ENCODE data around the gene CRYAB. TPM values are rescaled to one million over a fixed set of nuclear protein-coding genes. Genes with fewer than 3 reads are reported as not detected.
A peak's percentile ranks its signal among the peaks of the same experiment; 100 is the strongest.

The CRYAB gene
- total RNA-seq, 1 donor from 2014 or later, result not detected

GRCh38 chr11:111910676-111911562 lies 651 bp downstream of the CRYAB start:
- peak overlapping the region; percentile 30 for H3K27ac Mint-ChIP-seq (ENCODE audit: unreplicated experiment)
- DNase-seq (ENCODE audit: low spot score), result no peak
- peaks cover 6% of the 10 kb centered on the region for H3K27me3 Mint-ChIP-seq (ENCODE audit: unreplicated experiment)
- TF ChIP-seq, protein P1, sequence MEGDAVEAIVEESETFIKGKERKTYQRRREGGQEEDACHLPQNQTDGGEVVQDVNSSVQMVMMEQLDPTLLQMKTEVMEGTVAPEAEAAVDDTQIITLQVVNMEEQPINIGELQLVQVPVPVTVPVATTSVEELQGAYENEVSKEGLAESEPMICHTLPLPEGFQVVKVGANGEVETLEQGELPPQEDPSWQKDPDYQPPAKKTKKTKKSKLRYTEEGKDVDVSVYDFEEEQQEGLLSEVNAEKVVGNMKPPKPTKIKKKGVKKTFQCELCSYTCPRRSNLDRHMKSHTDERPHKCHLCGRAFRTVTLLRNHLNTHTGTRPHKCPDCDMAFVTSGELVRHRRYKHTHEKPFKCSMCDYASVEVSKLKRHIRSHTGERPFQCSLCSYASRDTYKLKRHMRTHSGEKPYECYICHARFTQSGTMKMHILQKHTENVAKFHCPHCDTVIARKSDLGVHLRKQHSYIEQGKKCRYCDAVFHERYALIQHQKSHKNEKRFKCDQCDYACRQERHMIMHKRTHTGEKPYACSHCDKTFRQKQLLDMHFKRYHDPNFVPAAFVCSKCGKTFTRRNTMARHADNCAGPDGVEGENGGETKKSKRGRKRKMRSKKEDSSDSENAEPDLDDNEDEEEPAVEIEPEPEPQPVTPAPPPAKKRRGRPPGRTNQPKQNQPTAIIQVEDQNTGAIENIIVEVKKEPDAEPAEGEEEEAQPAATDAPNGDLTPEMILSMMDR (IDR thresholded peaks at IDR 0.05; ENCODE audit: unreplicated experiment), result no peak
- no peaks in the 10 kb centered on the region for H3K36me3 Mint-ChIP-seq (ENCODE audit: low read depth, unreplicated experiment)
- H3K9me3 Mint-ChIP-seq (ENCODE audit: unreplicated experiment), result no peaks in the 10 kb centered on the region
- no peak overlapping the region for H3K4me3 Mint-ChIP-seq (ENCODE audit: unreplicated experiment)
- peaks cover 11% of the 10 kb centered on the region for H3K4me1 Mint-ChIP-seq (ENCODE audit: unreplicated experiment)

GRCh38 chr11:111909378-111909777 lies 2.2 kb downstream of the CRYAB start:
- DNase-seq (ENCODE audit: low spot score), result no peak
- Mint-ChIP-seq H3K27ac (ENCODE audit: unreplicated experiment) (peak overlapping the region; percentile 52), H3K4me1 (ENCODE audit: unreplicated experiment) (peaks cover 11% of the 10 kb centered on the region), H3K4me3 (ENCODE audit: unreplicated experiment) (no peak overlapping the region), H3K36me3 (ENCODE audit: low read depth, unreplicated experiment) (peaks cover 3% of the 10 kb centered on the region), H3K27me3 (ENCODE audit: unreplicated experiment) (peaks cover 6% of the 10 kb centered on the region), H3K9me3 (ENCODE audit: unreplicated experiment) (peaks cover 6% of the 10 kb centered on the region)
- TF ChIP-seq, protein P1 (IDR thresholded peaks at IDR 0.05; ENCODE audit: unreplicated experiment), result no peak

DNA sequence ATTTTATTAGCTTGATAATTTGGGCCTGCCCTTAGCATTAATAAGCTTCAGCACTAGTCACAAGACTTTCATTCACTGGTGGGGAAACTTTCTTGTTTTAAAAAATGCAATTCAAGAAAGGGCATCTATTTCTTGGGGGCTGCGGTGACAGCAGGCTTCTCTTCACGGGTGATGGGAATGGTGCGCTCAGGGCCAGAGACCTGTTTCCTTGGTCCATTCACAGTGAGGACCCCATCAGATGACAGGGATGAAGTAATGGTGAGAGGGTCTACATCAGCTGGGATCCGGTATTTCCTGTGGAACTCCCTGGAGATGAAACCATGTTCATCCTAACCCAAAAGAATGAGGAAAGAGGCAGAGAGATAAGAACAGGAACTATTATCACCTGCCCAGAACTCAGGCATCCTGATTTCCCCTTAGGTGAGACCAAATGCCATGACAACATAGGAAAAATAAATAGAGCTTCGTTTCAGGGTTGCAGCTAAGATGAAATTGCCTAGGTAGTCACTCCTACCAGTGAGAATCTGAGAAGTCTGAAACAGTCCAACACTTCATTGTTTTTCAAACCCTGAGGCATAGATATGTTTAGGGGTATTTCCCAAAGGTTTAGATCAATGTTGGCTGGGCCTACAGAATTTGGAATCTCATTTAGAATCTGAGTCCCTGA lies 2.8 kb downstream of the CRYAB start:
- Mint-ChIP-seq H3K9me3 (ENCODE audit: unreplicated experiment) (peaks cover 6% of the 10 kb centered on the region), H3K27ac (ENCODE audit: unreplicated experiment) (peak overlapping the region; percentile 84), H3K27me3 (ENCODE audit: unreplicated experiment) (peaks cover 6% of the 10 kb centered on the region), H3K36me3 (ENCODE audit: low read depth, unreplicated experiment) (peaks cover 3% of the 10 kb centered on the region), H3K4me3 (ENCODE audit: unreplicated experiment) (no peak overlapping the region), H3K4me1 (ENCODE audit: unreplicated experiment) (peaks cover 11% of the 10 kb centered on the region)
- TF ChIP-seq, protein P1 (IDR thresholded peaks at IDR 0.05; ENCODE audit: unreplicated experiment), result no peak
- no peak for DNase-seq (ENCODE audit: low spot score)

GRCh38 chr11:111906680-111907079 lies 4.9 kb downstream of the CRYAB start:
- no peak for DNase-seq (ENCODE audit: low spot score)
- Mint-ChIP-seq H3K36me3 (ENCODE audit: low read depth, unreplicated experiment) (peaks cover 3% of the 10 kb centered on the region), H3K4me1 (ENCODE audit: unreplicated experiment) (peaks cover 11% of the 10 kb centered on the region), H3K4me3 (ENCODE audit: unreplicated experiment) (no peak overlapping the region), H3K27ac (ENCODE audit: unreplicated experiment) (no peak overlapping the region), H3K27me3 (ENCODE audit: unreplicated experiment) (peaks cover 5% of the 10 kb centered on the region), H3K9me3 (ENCODE audit: unreplicated experiment) (peaks cover 6% of the 10 kb centered on the region)
- TF ChIP-seq, protein P1 (IDR thresholded peaks at IDR 0.05; ENCODE audit: unreplicated experiment), result no peak

- TF ChIP-seq, protein P1 (IDR thresholded peaks at IDR 0.05; ENCODE audit: unreplicated experiment), result no peak
- no peak for DNase-seq (ENCODE audit: low spot score)
- Mint-ChIP-seq H3K27me3 (ENCODE audit: unreplicated experiment) (no peaks in the 10 kb centered on the region), H3K27ac (ENCODE audit: unreplicated experiment) (peak overlapping the region; percentile 48), H3K4me3 (ENCODE audit: unreplicated experiment) (no peak overlapping the region), H3K4me1 (ENCODE audit: unreplicated experiment) (peaks cover 8% of the 10 kb centered on the region), H3K9me3 (ENCODE audit: unreplicated experiment) (peaks cover 6% of the 10 kb centered on the region), H3K36me3 (ENCODE audit: low read depth, unreplicated experiment) (peaks cover 3% of the 10 kb centered on the region)
Observed at GRCh38 chr11:111905411-111905810, 6.2 kb downstream of the CRYAB start.

All from endothelial cell (in vitro differentiated cells).